GDM1 (cell line): Measurements from ENCODE around the gene XYLT1.
"Not testable (repeated sequence)": the region's sequence is repeated elsewhere in the genome, so short reads cannot be mapped to it uniquely, and the experiment has no call there.

ENCODE experiments used
- DNase-seq: peaks from one replicate; lab custom pipeline; 2025; lab: John Stamatoyannopoulos, UW

XYLT1 gene, protein sequence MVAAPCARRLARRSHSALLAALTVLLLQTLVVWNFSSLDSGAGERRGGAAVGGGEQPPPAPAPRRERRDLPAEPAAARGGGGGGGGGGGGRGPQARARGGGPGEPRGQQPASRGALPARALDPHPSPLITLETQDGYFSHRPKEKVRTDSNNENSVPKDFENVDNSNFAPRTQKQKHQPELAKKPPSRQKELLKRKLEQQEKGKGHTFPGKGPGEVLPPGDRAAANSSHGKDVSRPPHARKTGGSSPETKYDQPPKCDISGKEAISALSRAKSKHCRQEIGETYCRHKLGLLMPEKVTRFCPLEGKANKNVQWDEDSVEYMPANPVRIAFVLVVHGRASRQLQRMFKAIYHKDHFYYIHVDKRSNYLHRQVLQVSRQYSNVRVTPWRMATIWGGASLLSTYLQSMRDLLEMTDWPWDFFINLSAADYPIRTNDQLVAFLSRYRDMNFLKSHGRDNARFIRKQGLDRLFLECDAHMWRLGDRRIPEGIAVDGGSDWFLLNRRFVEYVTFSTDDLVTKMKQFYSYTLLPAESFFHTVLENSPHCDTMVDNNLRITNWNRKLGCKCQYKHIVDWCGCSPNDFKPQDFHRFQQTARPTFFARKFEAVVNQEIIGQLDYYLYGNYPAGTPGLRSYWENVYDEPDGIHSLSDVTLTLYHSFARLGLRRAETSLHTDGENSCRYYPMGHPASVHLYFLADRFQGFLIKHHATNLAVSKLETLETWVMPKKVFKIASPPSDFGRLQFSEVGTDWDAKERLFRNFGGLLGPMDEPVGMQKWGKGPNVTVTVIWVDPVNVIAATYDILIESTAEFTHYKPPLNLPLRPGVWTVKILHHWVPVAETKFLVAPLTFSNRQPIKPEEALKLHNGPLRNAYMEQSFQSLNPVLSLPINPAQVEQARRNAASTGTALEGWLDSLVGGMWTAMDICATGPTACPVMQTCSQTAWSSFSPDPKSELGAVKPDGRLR

DNA sequence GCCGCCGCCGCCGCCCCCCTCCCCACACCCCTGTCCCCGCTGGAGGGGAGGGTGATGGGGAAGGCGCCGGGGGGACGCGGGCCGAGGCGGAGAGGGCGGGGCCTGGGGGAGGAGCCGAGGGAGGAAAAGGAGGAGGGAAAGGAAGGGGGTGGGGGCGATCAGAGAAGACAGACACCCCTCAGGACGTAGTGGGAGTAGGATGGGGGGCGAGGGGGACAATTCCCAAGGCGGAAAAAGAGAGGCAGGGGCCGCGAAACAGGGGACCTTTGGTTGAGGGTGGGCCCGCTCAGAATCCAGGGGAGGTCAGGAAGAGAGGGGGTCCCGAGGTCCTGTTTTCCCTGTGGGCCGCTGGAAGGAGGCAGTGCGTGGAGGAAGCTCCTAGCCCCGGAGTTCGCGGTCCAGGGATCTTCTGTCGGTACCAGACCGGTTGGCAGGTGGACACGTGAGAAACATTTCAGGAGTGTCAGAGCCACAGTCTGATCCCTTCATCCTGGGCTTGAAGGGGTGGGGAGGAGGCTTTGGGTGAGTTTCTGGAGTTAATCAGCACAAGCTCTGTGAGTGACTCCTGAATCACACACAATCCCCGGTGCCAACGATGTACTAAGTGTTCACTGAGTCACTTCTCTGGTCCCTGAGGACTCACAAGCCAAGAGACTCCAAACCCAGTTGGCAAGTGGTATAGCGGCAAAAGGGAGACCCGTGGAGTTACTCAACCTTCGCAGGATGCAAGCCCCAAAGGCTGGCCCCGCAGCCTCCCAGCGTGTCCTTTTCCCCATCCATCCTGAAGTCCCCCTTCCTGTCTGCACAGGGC, at the start of gene XYLT1:
Gene XYLT1, minus strand, starts transcription at position 53 of the 811 bp plus-strand sequence. CDS start 164 bp downstream, outside the sequence.
- peak; percentile 69 for DNase-seq

DNA sequence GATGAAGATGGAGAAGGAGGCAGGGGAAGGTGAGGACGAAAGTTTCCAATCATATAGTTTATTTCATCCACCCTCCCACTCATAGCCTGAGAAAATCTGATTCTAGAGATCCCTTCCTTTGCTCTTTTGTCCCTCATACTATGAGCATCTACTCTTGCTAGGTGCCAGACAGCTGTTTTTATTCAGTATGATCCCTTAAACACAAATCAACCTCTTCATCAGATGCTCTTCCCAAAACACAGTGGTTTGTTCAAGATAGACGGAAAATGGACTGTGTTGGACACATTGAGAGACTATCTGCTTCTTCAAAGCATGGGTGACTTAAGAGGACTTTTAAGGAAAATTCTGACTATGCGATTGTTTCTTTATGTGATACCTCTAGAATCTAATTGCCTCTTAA, 49.4 kb upstream of the XYLT1 start:
- no peak for DNase-seq

DNA sequence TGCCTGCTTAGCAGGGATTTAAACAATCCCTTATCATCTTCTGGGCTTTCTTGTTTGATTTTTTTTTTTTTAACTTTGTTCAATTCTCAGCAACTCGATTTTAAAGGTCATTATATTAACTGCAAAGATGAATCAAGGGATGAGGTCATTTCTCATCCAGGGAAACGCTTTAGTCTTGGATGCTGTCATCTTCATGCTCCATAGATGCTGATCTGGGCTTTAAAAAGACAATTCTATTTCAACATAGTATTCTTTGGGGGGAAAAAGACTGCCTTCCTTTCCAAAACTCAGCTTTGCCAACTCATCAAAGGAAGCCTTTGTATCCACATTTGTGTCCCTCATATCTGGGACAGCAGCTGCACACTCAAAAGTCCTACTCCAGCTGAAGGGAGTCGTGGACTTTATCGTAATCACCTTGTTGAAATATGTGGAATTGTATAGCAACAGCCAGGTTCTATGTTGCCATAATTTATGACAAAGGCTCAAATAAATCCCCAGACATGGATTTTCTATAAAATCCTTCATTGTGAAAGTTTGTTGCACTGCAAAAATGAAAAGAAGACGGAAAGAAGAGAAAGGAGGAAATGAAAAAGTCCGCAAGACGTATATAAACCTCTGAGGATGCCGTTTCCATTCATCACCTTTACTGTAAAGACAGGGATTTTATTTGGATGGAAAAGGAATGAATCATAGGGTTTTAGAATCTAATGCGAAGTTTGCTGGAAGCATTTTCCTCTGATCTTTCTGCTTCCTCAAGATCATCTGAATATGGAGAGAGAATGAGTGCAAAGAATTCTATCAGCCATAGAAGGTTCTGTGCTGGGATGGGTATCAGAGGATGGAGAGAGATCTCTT, 48.6 kb upstream of the XYLT1 start:
- DNase-seq, result no peak

DNA sequence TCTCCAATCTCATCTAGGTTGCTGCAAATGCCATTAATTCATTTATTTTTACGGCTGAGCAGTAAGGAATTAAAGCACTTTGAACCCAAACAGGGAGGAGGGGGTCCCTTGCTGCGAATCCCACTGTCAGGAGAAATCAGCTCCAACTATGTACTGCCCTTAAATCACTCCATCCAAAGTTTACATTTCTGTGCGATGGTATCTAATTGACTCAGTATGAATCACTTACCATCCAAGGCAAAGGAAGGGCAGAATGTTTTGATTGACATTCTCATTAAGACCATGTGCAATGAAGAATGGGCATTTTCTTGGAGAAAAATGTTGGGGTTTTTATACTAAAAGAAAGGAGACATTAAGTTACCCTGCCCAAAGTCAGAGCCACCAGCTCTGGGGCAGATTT, 47.7 kb upstream of the XYLT1 start:
- no peak for DNase-seq

DNA sequence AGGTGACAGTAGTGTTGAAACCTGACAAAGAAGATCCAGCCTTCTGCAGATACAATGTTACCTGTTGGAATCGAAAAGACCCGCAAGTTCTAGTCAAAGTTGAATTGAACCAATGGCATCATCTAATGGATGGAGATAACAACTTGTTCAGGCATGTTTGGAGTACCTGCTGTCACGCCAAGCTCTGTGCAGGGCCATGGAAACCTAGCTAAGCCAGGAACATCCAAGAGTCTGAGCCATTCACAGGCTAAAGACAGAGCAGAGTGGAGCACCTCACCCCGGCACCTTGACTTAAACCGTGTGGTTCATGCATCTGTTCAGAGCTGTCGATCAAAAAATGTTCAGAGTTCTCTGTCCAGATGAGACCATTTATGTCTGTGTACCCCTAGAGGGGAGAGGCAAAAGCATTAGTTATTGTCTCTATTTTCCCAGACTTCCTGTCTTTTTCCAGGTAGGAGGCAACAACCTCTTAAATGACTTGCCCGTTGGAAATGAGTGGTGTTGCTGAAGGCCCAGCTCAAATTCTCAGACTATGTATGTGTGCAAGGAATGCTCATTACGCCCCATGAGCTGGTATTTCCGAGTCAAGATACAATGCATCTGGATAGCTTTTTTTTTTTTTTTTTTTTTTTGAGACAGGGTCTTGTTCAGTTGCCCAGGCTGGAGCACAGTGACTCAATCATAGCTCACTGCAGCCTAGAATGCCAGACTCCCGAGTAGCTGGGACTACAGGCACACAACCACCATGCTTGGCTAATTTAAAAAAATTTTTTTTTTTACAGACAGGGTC, 44.9 kb upstream of the XYLT1 start:
- no peak for DNase-seq

DNA sequence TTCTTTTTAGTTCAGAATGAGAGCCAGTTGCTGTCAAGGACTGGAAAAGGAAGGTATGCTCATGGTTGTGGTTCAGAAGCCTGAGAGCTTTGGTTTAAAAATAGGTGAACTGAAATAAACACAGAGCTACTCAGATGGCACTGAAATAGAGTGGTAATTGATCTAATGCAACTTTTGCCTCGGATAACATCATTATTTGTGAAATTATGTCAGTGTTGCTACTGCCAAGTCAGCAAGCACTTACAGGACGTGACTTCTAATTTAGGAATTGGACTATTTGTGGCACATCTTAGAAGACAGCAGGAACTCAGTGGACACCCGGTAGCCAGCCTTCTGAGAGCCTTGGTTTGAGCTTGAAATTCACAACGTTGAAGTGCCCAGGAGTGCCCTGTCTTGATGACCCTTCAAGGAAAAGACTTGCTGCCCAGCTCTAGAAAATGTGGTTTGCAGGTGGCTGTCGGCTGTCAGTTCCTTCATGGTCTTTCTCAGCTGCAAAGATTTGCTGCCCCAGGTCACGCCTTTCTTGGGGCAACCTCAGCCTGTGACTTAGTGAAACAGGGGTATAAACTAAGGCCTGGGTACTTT, 42.0 kb upstream of the XYLT1 start:
- DNase-seq, result no peak

DNA sequence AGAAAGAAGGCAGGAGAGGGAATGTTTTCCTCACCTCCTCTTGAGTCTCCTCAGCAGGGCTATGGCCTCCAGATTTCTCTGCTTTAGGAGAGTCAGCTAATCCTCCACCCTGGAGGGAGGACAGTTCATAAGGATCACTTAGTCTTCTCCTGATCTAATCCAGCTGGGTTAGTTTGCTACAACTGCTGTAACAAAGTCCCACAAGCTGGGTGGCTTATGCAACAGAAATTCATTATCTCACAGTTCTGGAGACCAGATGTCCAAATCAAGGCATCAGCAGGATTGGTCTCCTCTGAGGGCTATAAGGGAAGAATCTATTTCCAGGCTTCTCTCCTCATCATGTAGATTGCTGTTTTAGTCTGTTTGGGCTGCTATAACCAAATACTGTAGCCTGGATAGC, 40.6 kb upstream of the XYLT1 start:
- DNase-seq, result no peak

DNA sequence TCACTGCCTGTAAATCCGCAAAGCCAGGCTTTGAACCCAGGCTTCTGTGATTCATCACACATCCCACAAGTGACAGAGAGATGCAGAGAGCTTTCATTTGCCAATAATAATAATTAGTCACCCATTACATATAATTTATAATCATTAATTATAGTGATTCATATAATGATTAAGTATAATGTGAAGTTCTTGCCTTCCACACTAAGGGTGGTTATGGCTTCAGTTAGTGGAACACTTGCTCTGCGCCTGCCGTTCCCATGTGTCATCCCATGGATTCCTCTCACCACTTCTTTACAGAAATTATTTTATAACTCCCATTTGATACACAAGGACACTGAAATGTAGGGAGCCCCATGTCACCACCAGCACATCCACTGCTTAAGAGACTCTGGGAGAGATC, 39.8 kb upstream of the XYLT1 start:
- DNase-seq, result no peak

DNA sequence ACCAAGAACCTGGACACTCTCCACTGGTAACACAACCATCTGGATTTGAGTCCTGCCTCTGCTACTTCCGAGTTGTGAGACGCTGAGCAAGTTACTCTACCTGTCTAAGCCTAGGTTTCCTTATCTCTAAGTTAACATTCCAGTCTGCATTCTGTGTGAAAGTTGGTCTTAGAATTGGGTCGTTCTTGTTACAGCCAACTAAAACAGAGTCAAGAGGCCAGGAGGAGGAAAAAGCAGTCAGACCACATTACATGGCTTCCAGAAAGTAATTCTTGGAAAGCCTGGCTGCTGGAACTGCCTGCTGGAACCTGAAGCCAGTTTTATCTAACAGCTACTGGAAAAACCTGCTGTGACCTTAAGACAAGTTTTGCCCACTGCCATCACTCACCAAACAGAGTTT, 38.4 kb upstream of the XYLT1 start:
- DNase-seq, result no peak

DNA sequence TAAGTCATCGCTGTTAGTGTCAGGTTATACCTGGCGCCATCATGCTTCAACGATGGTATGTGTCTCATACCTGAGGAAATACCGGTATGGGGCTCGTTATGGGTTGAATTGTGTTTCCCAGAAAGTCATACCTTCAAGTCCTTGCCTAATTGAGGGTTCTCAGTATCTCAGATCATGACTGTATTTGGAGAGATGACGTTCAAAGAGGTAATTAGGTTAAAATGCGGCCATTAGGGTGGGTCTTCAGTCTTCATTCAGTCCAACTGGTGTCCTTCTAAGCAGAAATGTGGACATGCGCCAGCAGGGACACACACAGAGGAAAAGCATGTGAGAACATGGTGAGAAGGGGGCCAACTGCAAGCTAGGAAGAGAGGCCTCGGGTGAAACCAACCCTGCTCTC, 37.5 kb upstream of the XYLT1 start:
- no peak for DNase-seq

DNA sequence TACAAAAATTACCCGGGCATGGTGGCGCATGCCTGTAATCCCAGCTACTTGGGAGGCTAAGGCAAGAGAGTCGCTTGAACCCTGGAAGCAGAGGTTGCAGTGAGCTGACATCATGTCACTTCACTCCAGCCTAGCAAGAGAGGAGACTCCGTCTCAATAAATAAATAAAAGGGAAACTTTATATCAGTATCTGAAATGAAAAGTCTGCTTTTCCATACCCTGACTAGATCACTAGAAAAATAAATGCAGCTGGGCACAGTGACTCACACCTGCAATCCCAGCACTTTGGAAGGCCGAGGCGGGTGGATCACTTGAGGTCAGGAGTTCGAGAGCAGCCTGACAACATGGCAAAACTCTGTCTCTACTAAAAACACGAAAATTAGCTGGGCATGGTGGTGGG, 36.8 kb upstream of the XYLT1 start:
- not testable (repeated sequence) for DNase-seq

DNA sequence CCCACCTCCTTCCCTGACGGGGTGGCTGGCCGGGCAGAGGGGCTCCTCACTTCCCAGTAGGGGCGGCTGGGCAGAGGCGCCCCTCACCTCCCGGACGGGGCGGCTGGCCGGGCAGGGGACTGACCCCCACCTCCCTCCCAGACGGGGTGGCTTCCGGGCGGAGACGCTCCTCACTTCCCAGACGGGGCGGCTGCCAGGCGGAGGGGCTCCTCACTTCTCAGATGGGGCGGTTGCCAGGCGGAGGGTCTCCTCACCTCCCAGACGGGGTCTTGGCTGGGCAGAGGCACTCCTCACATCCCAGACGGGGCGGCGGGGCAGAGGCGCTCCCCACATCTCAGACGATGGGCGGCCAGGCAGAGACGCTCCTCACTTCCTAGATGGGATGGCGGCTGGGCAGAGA, 35.1 kb upstream of the XYLT1 start:
- DNase-seq, result not testable (repeated sequence)

DNA sequence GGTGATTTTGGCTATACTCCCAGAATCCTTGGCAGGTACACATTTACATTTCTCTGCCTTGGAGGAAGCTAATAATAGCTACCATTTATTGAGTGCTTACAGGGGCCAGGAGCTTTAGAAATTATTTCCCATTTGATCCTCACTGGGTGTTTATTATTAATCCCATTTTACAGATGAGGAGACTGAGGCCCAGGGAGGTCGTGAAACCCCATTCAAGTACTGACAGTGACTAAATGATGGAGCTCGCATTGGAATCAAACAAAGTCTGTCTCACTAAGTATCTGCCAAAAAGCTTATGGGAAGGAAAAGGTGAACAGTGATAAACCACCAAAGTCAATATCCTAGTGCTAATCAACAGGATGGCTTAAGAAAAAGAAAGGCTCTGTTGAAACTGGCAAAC, 33.3 kb upstream of the XYLT1 start:
- no peak for DNase-seq

DNA sequence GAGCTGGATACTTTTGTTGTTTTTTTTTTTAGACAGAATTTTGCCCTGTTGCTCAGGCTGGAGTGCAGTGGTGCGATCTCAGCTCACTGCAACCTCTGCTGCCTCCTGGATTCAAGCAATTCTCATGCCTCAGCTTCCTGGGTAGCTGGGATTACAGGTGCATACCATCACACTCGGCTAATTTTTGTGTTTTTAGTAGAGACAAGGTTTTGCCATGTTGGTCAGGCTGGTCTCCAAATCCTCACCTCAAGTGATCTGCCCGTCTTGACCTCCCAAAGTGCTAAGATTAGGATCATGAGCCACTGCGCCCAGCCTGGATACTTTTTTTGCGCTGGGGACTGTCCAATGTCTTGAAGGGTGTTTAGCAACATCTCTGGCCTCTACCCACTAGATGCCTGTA, 32.6 kb upstream of the XYLT1 start:
- DNase-seq, result no peak

DNA sequence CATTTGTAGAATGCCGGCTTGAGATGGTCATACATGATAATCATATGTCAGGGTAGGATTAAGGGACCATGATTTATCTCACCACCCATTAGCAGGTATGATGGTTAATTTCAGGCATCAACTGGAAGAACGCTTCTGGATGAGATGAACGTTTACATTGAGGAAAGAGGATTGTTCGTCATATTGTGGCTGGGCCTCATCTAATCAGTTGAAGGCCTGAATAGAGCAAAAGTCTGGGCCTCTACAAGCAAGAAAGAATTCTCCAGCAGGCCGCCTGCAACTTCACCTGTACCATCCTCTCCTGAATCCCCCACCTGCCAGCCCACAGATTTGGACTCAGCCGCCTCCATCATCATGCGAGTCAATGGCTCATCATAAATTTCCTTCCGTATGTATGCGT, 30.6 kb upstream of the XYLT1 start:
- DNase-seq, result no peak

DNA sequence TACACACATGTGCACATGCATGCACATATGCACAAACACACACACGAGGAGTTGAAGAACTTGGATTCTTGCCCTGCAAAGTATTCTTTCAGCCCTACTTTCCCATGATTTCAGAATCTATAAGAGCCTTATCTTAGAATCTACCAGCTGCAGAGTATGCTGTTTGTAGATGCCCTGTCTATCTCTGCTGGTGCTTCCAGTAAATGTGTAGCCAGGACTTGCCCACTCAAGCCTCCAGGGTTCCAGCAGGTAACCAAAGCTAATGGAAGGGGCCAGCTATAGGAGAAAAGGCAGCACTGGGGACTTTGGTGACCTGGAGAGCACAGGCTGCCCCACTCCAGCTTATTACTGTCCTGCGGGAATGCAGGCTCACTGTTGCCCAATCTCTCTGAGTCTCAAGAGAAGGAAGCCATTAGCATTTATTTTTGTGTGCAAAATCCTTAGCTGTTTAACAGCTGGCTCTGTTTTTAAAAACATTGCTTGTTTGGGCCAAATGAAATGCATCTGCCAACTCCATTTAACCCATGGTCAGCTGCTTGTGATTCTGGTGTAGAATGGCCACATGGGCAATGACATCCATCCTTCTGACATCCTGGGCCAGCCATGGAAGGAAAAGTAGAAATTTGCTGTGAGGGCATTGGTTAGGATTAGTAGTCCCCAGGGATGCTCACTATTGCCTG, 28.6 kb upstream of the XYLT1 start:
- no peak for DNase-seq

DNA sequence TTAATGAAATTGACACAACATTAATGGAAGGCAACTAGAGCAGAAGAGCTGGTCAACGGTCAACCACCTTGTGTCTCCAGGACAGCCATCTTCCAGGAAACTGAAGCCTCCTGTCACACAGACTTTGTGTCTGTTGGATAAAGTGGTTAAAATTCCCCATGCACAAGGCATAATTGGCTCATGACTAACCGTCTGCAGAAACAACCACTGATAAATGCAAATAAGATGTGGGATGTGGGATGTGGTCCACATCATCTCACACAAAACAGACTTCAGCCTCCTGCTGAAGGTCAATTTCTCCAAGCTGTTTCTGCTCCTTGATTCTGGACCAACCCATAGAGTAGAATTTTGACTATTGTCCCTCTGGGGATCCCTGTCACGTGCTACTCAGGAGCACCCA, 26.9 kb upstream of the XYLT1 start:
- no peak for DNase-seq

DNA sequence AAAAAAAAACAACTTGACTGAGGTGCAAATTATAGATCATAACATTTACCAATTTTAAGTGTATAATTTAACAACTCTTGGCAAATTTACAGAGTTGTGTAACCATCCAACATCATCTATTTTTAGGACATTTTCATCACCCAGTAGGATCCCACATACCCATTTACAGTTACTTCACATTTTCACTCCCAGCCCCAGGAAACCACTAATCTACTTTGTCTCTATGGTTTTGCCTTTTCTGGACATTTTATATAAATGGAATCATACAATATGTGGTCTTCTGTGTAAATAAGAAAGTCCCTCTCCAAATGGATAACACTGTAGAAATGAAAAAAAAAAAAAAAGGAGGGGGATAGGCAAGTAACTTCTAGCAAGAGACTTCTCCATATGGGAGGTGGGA, 26.1 kb upstream of the XYLT1 start:
- DNase-seq, result no peak

DNA sequence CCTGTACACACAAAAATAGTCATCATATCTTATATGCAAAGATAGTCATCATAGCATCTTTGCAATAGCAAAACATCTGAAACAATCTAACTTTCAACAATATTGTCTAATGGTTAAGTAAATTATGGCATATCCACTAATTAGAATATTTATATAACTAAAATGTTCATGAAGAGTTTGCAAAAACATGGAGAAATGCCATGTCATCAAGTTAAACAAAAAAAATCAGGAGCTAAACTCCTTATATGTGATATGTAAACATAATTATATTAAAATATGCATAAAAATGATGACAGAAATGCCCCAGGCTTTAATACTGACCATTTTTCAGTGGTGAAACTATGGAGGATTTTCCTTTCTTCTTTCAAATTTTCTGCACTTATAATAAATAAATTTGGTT, 22.3 kb upstream of the XYLT1 start:
- no peak for DNase-seq
